Esophagus squamous epithelium (tissue), 5 donors: Measurements from ENCODE around the gene ZBTB45. TPM values are rescaled to one million over a fixed set of nuclear protein-coding genes. Genes with fewer than 3 reads are reported as not detected.
"Not testable (repeated sequence)": the region's sequence is repeated elsewhere in the genome, so short reads cannot be mapped to it uniquely, and the experiment has no call there.

Experiments used
- DNase-seq: peaks from one replicate; lab custom pipeline; 2025; lab: John Stamatoyannopoulos, UW
- H3K27ac ChIP-seq, 4 donors: fragments of 200-600 bp; sonication (generic); one replicate each; pipeline ENCODE4 v1.5.1; 2016 to 2019; ENCODE audit warnings: mild to moderate bottlenecking in 1 of 4
- H3K27me3 ChIP-seq, 4 donors: fragments of 200-600 bp; sonication (generic); 1 replicate in 3 of 4; 2 replicates in 1 of 4; pipeline versions ENCODE4 v1.5.1 to v1.6.0; 2017 to 2021; ENCODE audit warnings: antibody characterized with exemption in 1 of 4
- H3K36me3 ChIP-seq, 3 donors: fragments of 200-600 bp; sonication (generic); one replicate each; pipeline ENCODE4 v1.5.1; 2016 to 2019
- H3K4me1 ChIP-seq, 3 donors: fragments of 200-600 bp; sonication (generic); one replicate each; pipeline ENCODE4 v1.5.1; 2017 to 2019
- H3K4me3 ChIP-seq, 4 donors: fragments of 200-600 bp; sonication (generic); 1 replicate in 3 of 4; 2 replicates in 1 of 4; pipeline ENCODE4 v1.5.1; 2016 to 2019; ENCODE audit warnings: mild to moderate bottlenecking in 2 of 4, moderate library complexity in 1 of 4
- H3K9me3 ChIP-seq, 3 donors: fragments of 200-600 bp; sonication (generic); one replicate each; pipeline ENCODE4 v1.5.1; 2016 to 2019
- POLR2A ChIP-seq, 4 donors: fragments of 450-650 bp; IDR thresholded peaks; one replicate each; pipeline ENCODE4 v1.6.1; 2017; ENCODE audit warnings: antibody characterized with exemption in 4 of 4, mild to moderate bottlenecking in 4 of 4, moderate library complexity in 3 of 4
- WGBS, 2 donors: methylation state at CpG; one replicate each; pipeline ENCODE4 v1.1.5; 2018; 5-methylcytosine and 5-hydroxymethylcytosine counted together
- intact Hi-C: fragments of 100-400 bp; cut with DNase I; formaldehyde crosslinking; loops from one replicate; pipeline ENCODE4 v1.15.0; 2022
- total RNA-seq, 4 donors: library from RNA; depleted of rRNA; stranded (reverse); fragments of >200 nt; gene quantifications; one replicate each; pipeline ENCODE4 v1.1.0, GENCODE V29; 2016
- TF ChIP-seq, protein P1 (sequence below), 6 experiments: fragments of 450-650 bp in 4 of 6; fragments of 200-600 bp in 2 of 6; sonication (generic) in 2 of 6; IDR thresholded peaks; one replicate each; pipeline ENCODE4 v1.5.1; 2016 to 2019; ENCODE audit warnings: antibody characterized with exemption in 6 of 6, mild to moderate bottlenecking in 4 of 6, moderate library complexity in 4 of 6
- donor health status: DM: yes; HTN: yes; CAD: no.

ZBTB45 gene
- total RNA-seq, 4 donors from 2014 or later: 6.9 to 11.1 (median 8.3) TPM

DNA sequence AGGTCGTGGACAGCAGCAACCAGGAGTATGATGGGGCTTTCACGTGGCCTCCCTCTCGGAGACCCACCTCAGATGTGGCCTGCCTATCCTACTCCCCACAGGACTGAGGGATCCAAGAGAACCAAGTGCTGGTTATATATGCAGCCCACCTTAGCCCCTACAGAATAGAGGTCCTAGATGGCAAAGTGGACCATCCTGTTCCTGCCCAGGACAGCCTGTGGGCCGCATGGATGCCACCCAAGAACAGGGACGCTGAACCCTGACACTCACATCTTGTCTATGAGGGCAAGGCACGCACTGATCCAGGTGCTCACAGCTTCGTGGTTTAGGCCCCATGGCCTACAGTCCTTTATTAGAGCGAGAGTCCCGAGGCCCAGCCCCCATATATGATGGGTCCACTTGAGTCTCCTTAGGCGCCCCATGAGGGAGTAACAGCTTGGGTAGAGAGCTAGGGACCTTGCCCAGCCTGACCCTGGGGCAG is 6.4 kb downstream of the ZBTB45 start:
- peaks cover 0 to 22% (median 14%) of the 10 kb centered on the region in 3 donors for H3K36me3 ChIP-seq
- H3K4me3 ChIP-seq: peak overlapping the region in 3 of 4 donors; percentile 41 to 69 (median 46)
- no peaks in the 10 kb centered on the region for H3K27me3 ChIP-seq
- H3K27ac ChIP-seq: peak overlapping the region; percentile 62 to 83 (median 74)
- WGBS, 2 donors: 70 to 92% methylated on average over 2 to 4 of the region's 10 CpGs
- no peak for DNase-seq
- TF ChIP-seq POLR2A (IDR thresholded peaks at IDR 0.05): no peak
- TF ChIP-seq, protein P1, sequence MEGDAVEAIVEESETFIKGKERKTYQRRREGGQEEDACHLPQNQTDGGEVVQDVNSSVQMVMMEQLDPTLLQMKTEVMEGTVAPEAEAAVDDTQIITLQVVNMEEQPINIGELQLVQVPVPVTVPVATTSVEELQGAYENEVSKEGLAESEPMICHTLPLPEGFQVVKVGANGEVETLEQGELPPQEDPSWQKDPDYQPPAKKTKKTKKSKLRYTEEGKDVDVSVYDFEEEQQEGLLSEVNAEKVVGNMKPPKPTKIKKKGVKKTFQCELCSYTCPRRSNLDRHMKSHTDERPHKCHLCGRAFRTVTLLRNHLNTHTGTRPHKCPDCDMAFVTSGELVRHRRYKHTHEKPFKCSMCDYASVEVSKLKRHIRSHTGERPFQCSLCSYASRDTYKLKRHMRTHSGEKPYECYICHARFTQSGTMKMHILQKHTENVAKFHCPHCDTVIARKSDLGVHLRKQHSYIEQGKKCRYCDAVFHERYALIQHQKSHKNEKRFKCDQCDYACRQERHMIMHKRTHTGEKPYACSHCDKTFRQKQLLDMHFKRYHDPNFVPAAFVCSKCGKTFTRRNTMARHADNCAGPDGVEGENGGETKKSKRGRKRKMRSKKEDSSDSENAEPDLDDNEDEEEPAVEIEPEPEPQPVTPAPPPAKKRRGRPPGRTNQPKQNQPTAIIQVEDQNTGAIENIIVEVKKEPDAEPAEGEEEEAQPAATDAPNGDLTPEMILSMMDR (IDR thresholded peaks at IDR 0.05): no peak
- peaks cover 17 to 52% (median 28%) of the 10 kb centered on the region in 3 donors for H3K4me1 ChIP-seq
- no peaks in the 10 kb centered on the region for H3K9me3 ChIP-seq
- intact Hi-C loops: no loop called here

DNA sequence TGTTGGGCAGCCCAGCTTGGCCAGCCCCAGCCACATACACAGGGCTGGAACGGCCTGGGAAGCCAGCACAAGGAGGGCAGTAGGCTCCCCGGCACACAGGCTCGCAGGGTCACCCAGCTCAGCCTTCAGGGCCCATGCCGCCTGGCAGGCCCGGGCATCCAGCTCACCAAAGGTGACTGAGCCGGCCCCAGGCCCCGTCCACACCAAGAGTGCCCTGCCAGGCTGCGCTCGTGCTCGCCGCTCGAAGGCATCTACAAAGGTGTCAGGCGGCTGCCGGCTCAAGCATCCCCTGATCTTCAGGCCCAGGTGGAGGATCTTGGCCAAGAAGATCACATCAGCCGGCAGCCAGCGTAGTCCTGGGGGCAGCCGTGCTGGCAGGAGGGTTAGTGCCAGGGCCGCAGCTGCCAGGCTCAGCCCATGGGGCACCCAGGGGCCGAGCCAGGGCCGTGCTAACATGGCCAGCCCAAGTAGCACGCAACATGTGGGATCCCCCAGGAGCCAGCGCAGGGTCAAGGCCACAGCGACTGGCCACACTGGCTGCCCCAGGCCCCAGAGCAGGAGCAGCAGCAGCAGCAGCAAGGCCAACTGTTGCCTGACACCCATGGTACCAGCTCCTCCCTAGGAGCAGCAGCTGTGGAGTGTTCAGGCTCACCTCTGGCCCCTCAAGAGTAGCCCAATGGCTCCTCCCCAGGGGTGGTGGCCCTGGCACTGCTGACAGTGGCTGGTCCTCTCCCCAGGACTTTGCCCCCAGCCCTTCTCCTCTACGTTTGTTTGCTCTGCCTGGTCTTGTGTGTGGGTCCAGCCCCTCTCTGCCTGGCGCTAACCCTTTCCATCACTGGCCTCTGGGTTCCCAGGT is 8.0 kb downstream of the ZBTB45 start, which contains the start of gene SLC27A5:
Gene SLC27A5, minus strand, starts transcription at position 640 of the 856 bp plus-strand sequence. Its CDS starts 37 bp downstream, at position 603.
- TF ChIP-seq, protein P1 (IDR thresholded peaks at IDR 0.05): no peak
- no peak for TF ChIP-seq POLR2A (IDR thresholded peaks at IDR 0.05)
- no peak for DNase-seq
- intact Hi-C loops: no loop called here
- no peaks in the 10 kb centered on the region for H3K27me3 ChIP-seq
- 47 to 82% methylated on average over 2 to 14 of the region's 25 CpGs for WGBS, 2 donors
- H3K4me3 ChIP-seq: no peak within 1 kb of the TSS
- peaks cover 0 to 11% (median 8%) of the 10 kb centered on the region in 3 donors for H3K36me3 ChIP-seq
- no peak within 1 kb of the TSS for H3K27ac ChIP-seq
- H3K4me1 ChIP-seq: peaks cover 10 to 35% (median 17%) of the 10 kb centered on the region in 3 donors
- peaks cover 0 to 12% (median 0%) of the 10 kb centered on the region in 3 donors for H3K9me3 ChIP-seq

DNA sequence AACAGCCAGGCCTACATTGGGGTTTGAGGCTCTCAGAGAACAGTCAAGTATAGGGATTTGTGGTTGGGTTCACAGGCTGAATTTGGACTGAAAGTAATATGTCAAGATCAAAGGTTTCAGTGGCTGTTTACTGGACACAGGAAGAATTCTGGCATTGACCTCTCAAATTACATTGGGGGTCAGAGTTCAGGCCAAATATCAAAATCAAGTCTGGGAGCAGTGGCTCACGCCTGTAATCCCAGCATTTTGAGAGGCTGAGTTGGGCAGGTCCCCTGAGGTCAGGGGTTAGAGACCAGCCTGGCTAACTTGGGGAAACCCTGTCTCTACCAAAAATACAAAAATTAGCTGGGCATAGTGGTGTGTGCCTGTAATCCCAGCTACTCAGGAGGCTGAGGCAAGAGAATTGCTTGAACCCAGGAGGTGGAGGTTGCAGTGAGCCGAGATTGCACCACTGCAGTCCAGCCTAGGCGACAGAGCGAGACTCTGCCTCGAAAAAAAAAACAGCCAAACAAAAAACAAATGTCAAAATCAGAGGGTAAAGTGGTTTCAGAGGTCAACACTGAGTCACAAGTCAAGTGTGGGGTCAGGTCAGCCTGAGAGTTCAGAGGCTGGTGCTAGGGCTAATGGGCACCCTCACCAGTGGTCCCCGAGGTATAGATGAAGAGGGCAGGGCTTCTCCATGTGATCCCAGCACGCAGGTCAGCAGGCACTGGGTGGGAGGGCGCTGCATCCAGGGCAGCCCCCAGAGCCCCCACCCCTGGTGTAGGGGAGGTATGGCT is 9.3 kb downstream of the ZBTB45 start:
- intact Hi-C loops: no loop called here
- peaks cover 10 to 22% (median 17%) of the 10 kb centered on the region in 3 donors for H3K4me1 ChIP-seq
- no peak for DNase-seq
- WGBS, 2 donors: 72 to 88% methylated on average over 8 of the region's 8 CpGs
- TF ChIP-seq POLR2A (IDR thresholded peaks at IDR 0.05): no peak
- TF ChIP-seq, protein P1 (IDR thresholded peaks at IDR 0.05): no peak
- no peaks in the 10 kb centered on the region for H3K27me3 ChIP-seq
- H3K9me3 ChIP-seq: peaks cover 0 to 12% (median 0%) of the 10 kb centered on the region in 3 donors
- no peak overlapping the region for H3K27ac ChIP-seq
- no peaks in the 10 kb centered on the region for H3K36me3 ChIP-seq
- no peak overlapping the region for H3K4me3 ChIP-seq

DNA sequence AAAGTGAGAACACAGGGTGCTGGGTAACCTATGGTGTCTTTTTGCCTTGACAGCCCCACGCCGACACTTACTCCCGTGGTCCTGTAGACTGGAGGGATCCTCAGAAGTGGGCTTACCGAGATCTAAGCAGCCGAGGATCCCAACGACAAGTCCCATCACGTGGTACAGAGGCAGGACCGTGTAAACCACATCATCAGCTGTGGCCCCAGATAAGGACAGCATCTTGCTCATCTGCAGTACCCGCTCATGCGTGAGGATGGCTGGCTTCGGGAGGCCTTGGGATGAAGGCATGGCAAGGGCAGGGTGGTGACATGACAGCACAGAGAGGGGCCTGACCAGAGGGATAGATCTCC is 9.9 kb downstream of the ZBTB45 start:
- Histone ChIP-seq H3K36me3 (no peaks in the 10 kb centered on the region), H3K4me3 (no peak overlapping the region), H3K4me1 (peaks cover 10 to 17% (median 13%) of the 10 kb centered on the region in 3 donors), H3K27ac (no peak overlapping the region), H3K27me3 (no peaks in the 10 kb centered on the region), H3K9me3 (peaks cover 0 to 12% (median 0%) of the 10 kb centered on the region in 3 donors)
- DNase-seq: no peak
- 77 to 82% methylated on average over 8 to 9 of the region's 11 CpGs for WGBS, 2 donors
- intact Hi-C loops: no loop called here
- no peak for TF ChIP-seq POLR2A (IDR thresholded peaks at IDR 0.05)
- TF ChIP-seq, protein P1 (IDR thresholded peaks at IDR 0.05): no peak

DNA sequence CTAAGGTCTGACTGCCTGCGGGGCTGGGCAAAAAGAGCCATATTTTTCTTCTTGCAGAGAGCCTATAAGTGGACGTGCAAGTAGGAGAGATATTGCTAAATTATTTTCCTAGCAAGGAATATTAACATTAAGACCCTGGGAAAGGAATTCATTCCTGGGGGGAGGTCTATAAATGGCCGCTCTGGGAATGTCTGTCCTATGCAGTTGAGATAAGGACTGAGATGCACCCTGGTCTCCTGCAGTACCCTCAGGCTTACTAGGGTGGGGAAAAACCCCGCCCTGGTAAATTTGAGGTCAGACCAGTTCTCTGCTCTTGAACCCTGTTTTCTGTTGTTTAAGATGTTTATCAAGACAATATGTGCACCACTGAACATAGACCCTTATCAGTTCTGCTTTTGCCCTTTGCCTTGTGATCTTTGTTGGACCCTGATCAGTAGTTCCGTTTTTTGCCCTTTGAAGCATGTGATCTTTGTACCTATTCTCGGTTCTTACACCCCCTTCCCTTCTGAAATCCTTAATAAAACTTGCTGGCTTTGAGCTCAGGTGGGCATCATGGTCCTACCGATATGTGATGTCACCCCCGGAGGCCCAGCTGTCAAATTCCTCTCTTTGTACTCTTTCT is 11.9 kb downstream of the ZBTB45 start:
- H3K4me1 ChIP-seq, H3K36me3 ChIP-seq, intact Hi-C loops, H3K27ac ChIP-seq, H3K27me3 ChIP-seq, DNase-seq, H3K4me3 ChIP-seq: not testable (repeated sequence)
- H3K9me3 ChIP-seq: peaks cover 0 to 12% (median 0%) of the 10 kb centered on the region in 3 donors
- WGBS, 2 donors: 83 to 86% methylated on average over 7 of the region's 8 CpGs
